ENCODE measurements around the gene KRT77. TPM values are rescaled to one million over a fixed set of nuclear protein-coding genes. Genes with fewer than 3 reads are reported as not detected.

Gene KRT77
- polyA plus RNA-seq, 3 donors, result not detected

DNA sequence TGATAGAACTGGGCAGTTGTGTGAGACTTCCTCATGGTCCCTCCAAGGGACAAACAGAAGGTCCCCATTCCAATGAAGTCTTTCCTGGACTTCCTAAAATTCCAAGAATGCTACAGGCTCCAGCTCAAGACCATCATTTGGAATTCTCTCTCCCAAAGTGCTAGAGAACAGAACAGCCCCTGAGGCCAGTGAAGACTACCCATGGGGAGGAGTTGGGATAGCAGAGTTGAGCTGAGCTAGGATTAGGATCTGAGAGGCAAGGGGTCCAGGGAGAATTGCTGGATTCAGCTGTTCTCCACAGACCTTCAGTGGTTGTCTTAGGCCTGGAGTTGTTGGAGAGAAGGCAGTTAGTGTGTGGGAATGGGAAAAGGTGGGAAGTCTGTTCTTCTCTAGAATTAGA, 33.9 kb downstream of the KRT77 start:
- Histone ChIP-seq H3K79me2 (ENCODE audit: insufficient read depth, low read length) (no peaks in the 10 kb centered on the region), H3K9me3 (replicated peaks in 1 of 2; ENCODE audit: control insufficient read depth in 1 of 2, insufficient read depth in 1 of 2, low read length in 2 of 2) (no peaks in the 10 kb centered on the region), H3K27me3 (ENCODE audit: control insufficient read depth in 2 of 2, insufficient read depth in 2 of 2, low read length in 2 of 2) (no peaks in the 10 kb centered on the region), H2AFZ (ENCODE audit: insufficient read depth, low read depth, low read length, poor library complexity, severe bottlenecking) (no peak overlapping the region), H3K9ac (ENCODE audit: insufficient read depth, low read length, poor library complexity, severe bottlenecking) (no peak overlapping the region), H3K36me3 (replicated peaks in 1 of 2; ENCODE audit: control insufficient read depth in 1 of 2, insufficient read depth in 2 of 2, low read length in 2 of 2) (no peaks in the 10 kb centered on the region), H4K20me1 (ENCODE audit: insufficient read depth, low read length) (no peaks in the 10 kb centered on the region), H3K4me2 (replicated peaks; ENCODE audit: extremely low read depth, low read length, poor library complexity, severe bottlenecking) (no peak overlapping the region), H3K4me3 (replicated peaks in 1 of 3; ENCODE audit: low read depth in 2 of 3, low read length in 3 of 3) (no peak overlapping the region), H3K27ac (ENCODE audit: low read depth in 1 of 2, low read length in 2 of 2) (no peak overlapping the region), H3K4me1 (ENCODE audit: control insufficient read depth in 1 of 2, insufficient read depth in 2 of 2, low read length in 2 of 2) (no peaks in the 10 kb centered on the region)
- Mint-ChIP-seq H3K27me3 (ENCODE audit: low read depth in 3 of 3) (no peaks in the 10 kb centered on the region), H3K27ac (no peak overlapping the region), H3K36me3 (no peaks in the 10 kb centered on the region), H3K4me1 (no peaks in the 10 kb centered on the region), H3K9me3 (no peaks in the 10 kb centered on the region), H3K4me3 (no peak overlapping the region)
- intact Hi-C loops (cut with micrococcal nuclease), result no loop called here
- no peak for TF ChIP-seq CTCF (IDR thresholded peaks at IDR 0.05)
- DNase-seq, result no peak

DNA sequence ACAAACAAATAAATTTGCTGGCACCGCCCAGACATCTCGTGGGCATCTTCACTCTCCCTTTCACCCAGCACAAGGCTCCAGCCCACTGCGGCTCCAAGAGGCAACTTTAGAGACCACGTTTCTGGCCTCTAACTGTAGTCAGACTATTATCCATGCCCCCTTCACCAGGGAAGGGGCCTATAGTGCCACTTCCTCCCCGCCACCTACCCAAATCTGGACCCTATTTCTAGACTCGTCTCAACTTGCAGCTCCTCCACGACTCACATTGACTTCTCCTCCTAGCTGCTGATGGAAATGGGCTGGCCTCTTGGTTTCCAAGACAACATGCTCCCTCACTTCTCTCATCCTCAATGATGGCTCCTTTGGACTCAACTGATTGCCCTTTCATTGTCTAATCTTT, 35.4 kb downstream of the KRT77 start:
- Histone ChIP-seq H3K27ac (ENCODE audit: low read depth in 1 of 2, low read length in 2 of 2) (no peak overlapping the region), H3K9me3 (replicated peaks in 1 of 2; ENCODE audit: control insufficient read depth in 1 of 2, insufficient read depth in 1 of 2, low read length in 2 of 2) (no peaks in the 10 kb centered on the region), H3K4me1 (ENCODE audit: control insufficient read depth in 1 of 2, insufficient read depth in 2 of 2, low read length in 2 of 2) (no peaks in the 10 kb centered on the region), H3K27me3 (ENCODE audit: control insufficient read depth in 2 of 2, insufficient read depth in 2 of 2, low read length in 2 of 2) (no peaks in the 10 kb centered on the region), H2AFZ (ENCODE audit: insufficient read depth, low read depth, low read length, poor library complexity, severe bottlenecking) (no peak overlapping the region), H3K4me3 (replicated peaks in 1 of 3; ENCODE audit: low read depth in 2 of 3, low read length in 3 of 3) (no peak overlapping the region), H3K79me2 (ENCODE audit: insufficient read depth, low read length) (no peaks in the 10 kb centered on the region), H3K4me2 (replicated peaks; ENCODE audit: extremely low read depth, low read length, poor library complexity, severe bottlenecking) (no peak overlapping the region), H3K36me3 (replicated peaks in 1 of 2; ENCODE audit: control insufficient read depth in 1 of 2, insufficient read depth in 2 of 2, low read length in 2 of 2) (no peaks in the 10 kb centered on the region), H4K20me1 (ENCODE audit: insufficient read depth, low read length) (no peaks in the 10 kb centered on the region), H3K9ac (ENCODE audit: insufficient read depth, low read length, poor library complexity, severe bottlenecking) (no peak overlapping the region)
- Mint-ChIP-seq H3K4me3 (no peak overlapping the region), H3K4me1 (no peaks in the 10 kb centered on the region), H3K27ac (no peak overlapping the region), H3K9me3 (no peaks in the 10 kb centered on the region), H3K27me3 (ENCODE audit: low read depth in 3 of 3) (peaks cover 0 to 2% (median 2%) of the 10 kb centered on the region in 3 donors), H3K36me3 (no peaks in the 10 kb centered on the region)
- no peak for TF ChIP-seq CTCF (IDR thresholded peaks at IDR 0.05)
- intact Hi-C loops (cut with micrococcal nuclease), result no loop called here
- 89% methylated on average over 7 of the region's 7 CpGs for WGBS (ENCODE audit: insufficient coverage)
- no peak for DNase-seq

Data from CD14-positive monocyte (primary cell).